HG02970 (cell line): Measurements from ENCODE around the gene STK11IP.

Source experiments
- ATAC-seq: cut with Tn5 transposase; IDR thresholded peaks from one replicate; pipeline ENCODE4 v1.9.1; 2021; ENCODE audit warnings: mild to moderate bottlenecking, moderate library complexity, moderate number of reproducible peaks; ENCODE audit not compliant: unreplicated experiment, low FRiP score

Gene STK11IP

GRCh38 chr2:219614076-219614860 lies 16.6 kb downstream of the STK11IP start:
- ATAC-seq: no peak

- no peak for ATAC-seq
Observed at GRCh38 chr2:219615036-219615435, 17.4 kb downstream of the STK11IP start.

- ATAC-seq: no peak
Observed at GRCh38 chr2:219615894-219616293, 18.2 kb downstream of the STK11IP start.

GRCh38 chr2:219616550-219616949 lies 18.9 kb downstream of the STK11IP start:
- no peak for ATAC-seq

GRCh38 chr2:219618733-219619122 lies 21.1 kb downstream of the STK11IP start:
- ATAC-seq: no peak

- no peak for ATAC-seq
Observed at GRCh38 chr2:219619235-219619634, 21.6 kb downstream of the STK11IP start.

GRCh38 chr2:219620546-219620945 lies 22.9 kb downstream of the STK11IP start:
- no peak for ATAC-seq

GRCh38 chr2:219621935-219622334 lies 24.3 kb downstream of the STK11IP start:
- no peak for ATAC-seq

- ATAC-seq: no peak
Observed at GRCh38 chr2:219622472-219622871, 24.8 kb downstream of the STK11IP start.

- no peak for ATAC-seq
Observed at GRCh38 chr2:219624565-219624964, 26.9 kb downstream of the STK11IP start.

GRCh38 chr2:219625179-219625578 lies 27.5 kb downstream of the STK11IP start:
- no peak for ATAC-seq

GRCh38 chr2:219626540-219626939 lies 28.9 kb downstream of the STK11IP start:
- no peak for ATAC-seq

- ATAC-seq: no peak
Observed at GRCh38 chr2:219627103-219628100, 29.7 kb downstream of the STK11IP start, which contains the start of gene SLC4A3. TSS of gene SLC4A3 (plus strand) at chr2:219627630. CDS start at chr2:219627993, 363 bp downstream.

- no peak for ATAC-seq
Observed at GRCh38 chr2:219628235-219628985, 30.8 kb downstream of the STK11IP start.

- no peak for ATAC-seq
Observed at GRCh38 chr2:219628986-219629901, 31.6 kb downstream of the STK11IP start.

- ATAC-seq: no peak
Observed at GRCh38 chr2:219629976-219630695, 32.5 kb downstream of the STK11IP start.

GRCh38 chr2:219630770-219631405 lies 33.2 kb downstream of the STK11IP start:
- no peak for ATAC-seq

GRCh38 chr2:219631406-219631891 lies 33.8 kb downstream of the STK11IP start:
- no peak for ATAC-seq
